Measurements from ENCODE around the gene VIPR2.

VIPR2 gene

GRCh38 chr7:159099711-159100231 lies 44.9 kb downstream of the VIPR2 start:
- Histone ChIP-seq H3K27ac (ENCODE audit: low read length) (peak overlapping the region; percentile 50; the same call in 1 of the 2 replicates), H3K4me3 (ENCODE audit: low read depth in 1 of 2, low read length in 2 of 2) (no peak overlapping the region), H3K9ac (ENCODE audit: low read depth, low read length) (no peak overlapping the region), H3K9me3 (ENCODE audit: insufficient read depth, low read length, severe bottlenecking) (no peaks in the 10 kb centered on the region), H3K4me2 (ENCODE audit: insufficient read depth, low read length) (no peak overlapping the region), H3K79me2 (ENCODE audit: insufficient read depth, low read length) (peaks cover 10% of the 10 kb centered on the region), H3K27me3 (ENCODE audit: insufficient read depth, low read length, poor library complexity) (no peaks in the 10 kb centered on the region), H3K36me3 (ENCODE audit: insufficient read depth, low read length) (peaks cover 98% of the 10 kb centered on the region), H3K4me1 (ENCODE audit: insufficient read depth, low read length) (no peaks in the 10 kb centered on the region), H2AFZ (ENCODE audit: low read depth, low read length) (no peak overlapping the region), H4K20me1 (ENCODE audit: insufficient read depth, low read length) (0 out of 2 replicates have a peak, but pooled peaks cover 4% of the 10 kb centered on the region)
- no peak for ATAC-seq (ENCODE audit: insufficient read depth, low read depth)
- DNase-seq, result no peak
- TF ChIP-seq EZH2 (IDR thresholded peaks at IDR 0.05; ENCODE audit: borderline replicate concordance, low read depth, low read length, severe bottlenecking) (no peak), CTCF (IDR thresholded peaks at IDR 0.05; ENCODE audit: borderline replicate concordance, extremely low read depth, low read length, poor library complexity, severe bottlenecking) (no peak)

- ATAC-seq (ENCODE audit: insufficient read depth, low read depth), result no peak
- H3K79me2 ChIP-seq (ENCODE audit: insufficient read depth, low read length), result peaks cover 10% of the 10 kb centered on the region
- H3K9me3 ChIP-seq (ENCODE audit: insufficient read depth, low read length, severe bottlenecking), result no peaks in the 10 kb centered on the region
- 0 out of 2 replicates have a peak, but pooled peaks cover 4% of the 10 kb centered on the region for H4K20me1 ChIP-seq (ENCODE audit: insufficient read depth, low read length)
- no peaks in the 10 kb centered on the region for H3K4me1 ChIP-seq (ENCODE audit: insufficient read depth, low read length)
- H2AFZ ChIP-seq (ENCODE audit: low read depth, low read length), result no peak overlapping the region
- H3K4me3 ChIP-seq (ENCODE audit: low read depth in 1 of 2, low read length in 2 of 2), result no peak overlapping the region
- peaks cover 98% of the 10 kb centered on the region for H3K36me3 ChIP-seq (ENCODE audit: insufficient read depth, low read length)
- peak overlapping the region; percentile 50; the same call in 1 of the 2 replicates for H3K27ac ChIP-seq (ENCODE audit: low read length)
- H3K27me3 ChIP-seq (ENCODE audit: insufficient read depth, low read length, poor library complexity), result no peaks in the 10 kb centered on the region
- H3K4me2 ChIP-seq (ENCODE audit: insufficient read depth, low read length), result no peak overlapping the region
- DNase-seq, result no peak
- H3K9ac ChIP-seq (ENCODE audit: low read depth, low read length), result no peak overlapping the region
- TF ChIP-seq EZH2 (IDR thresholded peaks at IDR 0.05; ENCODE audit: borderline replicate concordance, low read depth, low read length, severe bottlenecking), result no peak
- TF ChIP-seq CTCF (IDR thresholded peaks at IDR 0.05; ENCODE audit: borderline replicate concordance, extremely low read depth, low read length, poor library complexity, severe bottlenecking), result no peak
Observed at GRCh38 chr7:159098811-159099655, 45.6 kb downstream of the VIPR2 start.

GRCh38 chr7:159098424-159098786 lies 46.3 kb downstream of the VIPR2 start:
- no peak overlapping the region for H3K4me3 ChIP-seq (ENCODE audit: low read depth in 1 of 2, low read length in 2 of 2)
- peaks cover 98% of the 10 kb centered on the region for H3K36me3 ChIP-seq (ENCODE audit: insufficient read depth, low read length)
- no peak overlapping the region for H3K9ac ChIP-seq (ENCODE audit: low read depth, low read length)
- H3K79me2 ChIP-seq (ENCODE audit: insufficient read depth, low read length), result peaks cover 10% of the 10 kb centered on the region
- no peak overlapping the region for H2AFZ ChIP-seq (ENCODE audit: low read depth, low read length)
- H4K20me1 ChIP-seq (ENCODE audit: insufficient read depth, low read length), result 0 out of 2 replicates have a peak, but pooled peaks cover 4% of the 10 kb centered on the region
- H3K4me1 ChIP-seq (ENCODE audit: insufficient read depth, low read length), result no peaks in the 10 kb centered on the region
- H3K9me3 ChIP-seq (ENCODE audit: insufficient read depth, low read length, severe bottlenecking), result no peaks in the 10 kb centered on the region
- DNase-seq (no peak), ATAC-seq (ENCODE audit: insufficient read depth, low read depth) (no peak)
- peak overlapping the region; percentile 50 for H3K27ac ChIP-seq (ENCODE audit: low read length)
- H3K4me2 ChIP-seq (ENCODE audit: insufficient read depth, low read length), result no peak overlapping the region
- H3K27me3 ChIP-seq (ENCODE audit: insufficient read depth, low read length, poor library complexity), result no peaks in the 10 kb centered on the region
- no peak for TF ChIP-seq CTCF (IDR thresholded peaks at IDR 0.05; ENCODE audit: borderline replicate concordance, extremely low read depth, low read length, poor library complexity, severe bottlenecking)
- no peak for TF ChIP-seq EZH2 (IDR thresholded peaks at IDR 0.05; ENCODE audit: borderline replicate concordance, low read depth, low read length, severe bottlenecking)
